Karpas-422 (cell line): Measurements from ENCODE around the gene PCCA. TPM values are rescaled to one million over a fixed set of nuclear protein-coding genes. Genes with fewer than 3 reads are reported as not detected.

ENCODE experiments used
- DNase-seq: peaks from one replicate; pipeline ENCODE4 v3.0.0-alpha.2; 2015
- H2AFZ ChIP-seq: fragments of 200-600 bp; sonication (generic); 2 replicates; pipeline ENCODE4 v1.6.1; 2014; ENCODE audit warnings: antibody characterized with exemption, low read length, mixed read lengths
- H3K27ac ChIP-seq: fragments of 200-600 bp; sonication (generic); 2 replicates; pipeline ENCODE4 v1.5.1; 2014; ENCODE audit warnings: mild to moderate bottlenecking, low read length, moderate library complexity
- H3K27me3 ChIP-seq: fragments of 200-600 bp; sonication (generic); 2 replicates; pipeline ENCODE4 v1.6.1; 2014; ENCODE audit warnings: low read length, mixed read lengths
- H3K36me3 ChIP-seq: fragments of 200-600 bp; sonication (generic); 2 replicates; pipeline ENCODE4 v1.6.1; 2014; ENCODE audit warnings: low read length, mixed read lengths; ENCODE audit not compliant: insufficient read depth
- H3K4me1 ChIP-seq: fragments of 200-600 bp; sonication (generic); 2 replicates; pipeline ENCODE4 v1.6.1; 2014; ENCODE audit warnings: mild to moderate bottlenecking, low read length, mixed read lengths
- H3K4me2 ChIP-seq: fragments of 200-600 bp; sonication (generic); 2 replicates; pipeline ENCODE4 v1.6.1; 2014; ENCODE audit warnings: low read length, low read depth, mild to moderate bottlenecking; ENCODE audit not compliant: poor library complexity, severe bottlenecking
- H3K4me3 ChIP-seq: fragments of 200-600 bp; sonication (generic); 2 replicates; pipeline ENCODE4 v1.5.1; 2014; ENCODE audit warnings: mild to moderate bottlenecking, antibody characterized with exemption, low read length, mixed read lengths
- H3K79me2 ChIP-seq: fragments of 200-600 bp; sonication (generic); 2 replicates; pipeline ENCODE4 v1.6.1; 2014; ENCODE audit warnings: mild to moderate bottlenecking, low read length, mixed read lengths
- H3K9ac ChIP-seq: fragments of 200-600 bp; sonication (generic); 2 replicates; pipeline ENCODE4 v1.6.0; 2014; ENCODE audit warnings: low read length
- H3K9me2 ChIP-seq: fragments of 200-600 bp; sonication (generic), shearing (Covaris generic); replicated peaks from 2 replicates; pipeline ENCODE4 v1.6.0; 2014; ENCODE audit warnings: mild to moderate bottlenecking, low read length, moderate library complexity; ENCODE audit not compliant: insufficient read depth
- H3K9me3 ChIP-seq: fragments of 300-700, 200-600 bp; sonication (generic); 2 replicates; pipeline ENCODE4 v1.6.1; 2014; ENCODE audit warnings: low read length, mixed read lengths
- H4K20me1 ChIP-seq: fragments of 200-600 bp; sonication (generic); 2 replicates; pipeline ENCODE4 v1.6.1; 2014; ENCODE audit warnings: mild to moderate bottlenecking, antibody characterized with exemption, low read length, low read depth; ENCODE audit not compliant: insufficient read depth
- total RNA-seq: library from RNA; depleted of rRNA; stranded (reverse); fragments of >200 nt; shearing (Covaris generic); gene quantifications from 2 replicates; pipeline ENCODE4 v1.2.3, GENCODE V29; 2014; ENCODE audit warnings: low replicate concordance

Gene PCCA
- total RNA-seq, 1 experiment from 2014 or later: 7.0 TPM

GRCh38 chr13:100560498-100561157 is 471.7 kb downstream of the PCCA start:
- no peak overlapping the region for H3K4me2 ChIP-seq
- no peak for DNase-seq
- no peaks in the 10 kb centered on the region for H3K27me3 ChIP-seq
- H2AFZ ChIP-seq: no peak overlapping the region
- H3K27ac ChIP-seq: no peak overlapping the region
- H3K9me3 ChIP-seq: no peaks in the 10 kb centered on the region
- H3K36me3 ChIP-seq: no peaks in the 10 kb centered on the region
- peaks cover 4% of the 10 kb centered on the region; the same call in 1 of the 2 replicates for H3K4me1 ChIP-seq
- no peak overlapping the region for H3K9ac ChIP-seq
- no peak overlapping the region for H3K4me3 ChIP-seq
- no peaks in the 10 kb centered on the region for H3K9me2 ChIP-seq
- H3K79me2 ChIP-seq: no peaks in the 10 kb centered on the region
- no peaks in the 10 kb centered on the region for H4K20me1 ChIP-seq

GRCh38 chr13:100561158-100561499 is 472.2 kb downstream of the PCCA start:
- no peak for DNase-seq
- no peaks in the 10 kb centered on the region for H3K9me2 ChIP-seq
- H3K27ac ChIP-seq: no peak overlapping the region
- no peak overlapping the region for H3K4me3 ChIP-seq
- peaks cover 4% of the 10 kb centered on the region; the same call in 1 of the 2 replicates for H3K4me1 ChIP-seq
- H3K9me3 ChIP-seq: no peaks in the 10 kb centered on the region
- no peaks in the 10 kb centered on the region for H3K27me3 ChIP-seq
- no peak overlapping the region for H3K9ac ChIP-seq
- no peak overlapping the region for H2AFZ ChIP-seq
- H3K36me3 ChIP-seq: no peaks in the 10 kb centered on the region
- no peaks in the 10 kb centered on the region for H3K79me2 ChIP-seq
- no peaks in the 10 kb centered on the region for H4K20me1 ChIP-seq
- no peak overlapping the region for H3K4me2 ChIP-seq

GRCh38 chr13:100561599-100562204 is 472.8 kb downstream of the PCCA start:
- no peaks in the 10 kb centered on the region for H3K36me3 ChIP-seq
- H3K4me1 ChIP-seq: peaks cover 4% of the 10 kb centered on the region; the same call in 1 of the 2 replicates
- H3K9me2 ChIP-seq: no peaks in the 10 kb centered on the region
- H3K79me2 ChIP-seq: no peaks in the 10 kb centered on the region
- H3K27me3 ChIP-seq: no peaks in the 10 kb centered on the region
- H3K9me3 ChIP-seq: no peaks in the 10 kb centered on the region
- no peak overlapping the region for H2AFZ ChIP-seq
- H3K4me3 ChIP-seq: no peak overlapping the region
- no peak overlapping the region for H3K9ac ChIP-seq
- no peak for DNase-seq
- no peak overlapping the region for H3K4me2 ChIP-seq
- H3K27ac ChIP-seq: no peak overlapping the region
- no peaks in the 10 kb centered on the region for H4K20me1 ChIP-seq

GRCh38 chr13:100563779-100564178 is 474.9 kb downstream of the PCCA start:
- Histone ChIP-seq H2AFZ (no peak overlapping the region), H3K9me2 (no peaks in the 10 kb centered on the region), H3K4me3 (no peak overlapping the region), H3K27ac (no peak overlapping the region), H3K36me3 (no peaks in the 10 kb centered on the region), H3K9me3 (no peaks in the 10 kb centered on the region), H3K9ac (no peak overlapping the region), H3K79me2 (no peaks in the 10 kb centered on the region), H3K4me2 (no peak overlapping the region), H4K20me1 (no peaks in the 10 kb centered on the region), H3K4me1 (no peaks in the 10 kb centered on the region), H3K27me3 (no peaks in the 10 kb centered on the region)
- no peak for DNase-seq

- Histone ChIP-seq H3K9me2 (no peaks in the 10 kb centered on the region), H3K27me3 (no peaks in the 10 kb centered on the region), H3K9me3 (no peaks in the 10 kb centered on the region), H3K79me2 (no peaks in the 10 kb centered on the region), H3K27ac (no peak overlapping the region), H2AFZ (no peak overlapping the region), H3K36me3 (no peaks in the 10 kb centered on the region), H3K4me1 (no peaks in the 10 kb centered on the region), H3K9ac (no peak overlapping the region), H3K4me2 (no peak overlapping the region), H4K20me1 (no peaks in the 10 kb centered on the region), H3K4me3 (no peak overlapping the region)
- no peak for DNase-seq
Observed at GRCh38 chr13:100564444-100565223, 475.7 kb downstream of the PCCA start.

GRCh38 chr13:100565286-100565685 is 476.4 kb downstream of the PCCA start:
- no peak overlapping the region for H3K4me2 ChIP-seq
- DNase-seq: no peak
- H3K9me2 ChIP-seq: no peaks in the 10 kb centered on the region
- no peak overlapping the region for H3K27ac ChIP-seq
- no peaks in the 10 kb centered on the region for H3K27me3 ChIP-seq
- no peaks in the 10 kb centered on the region for H3K79me2 ChIP-seq
- H4K20me1 ChIP-seq: no peaks in the 10 kb centered on the region
- H3K9ac ChIP-seq: no peak overlapping the region
- H2AFZ ChIP-seq: no peak overlapping the region
- H3K4me1 ChIP-seq: no peaks in the 10 kb centered on the region
- H3K9me3 ChIP-seq: no peaks in the 10 kb centered on the region
- no peaks in the 10 kb centered on the region for H3K36me3 ChIP-seq
- no peak overlapping the region for H3K4me3 ChIP-seq

GRCh38 chr13:100566543-100566942 is 477.6 kb downstream of the PCCA start:
- Histone ChIP-seq H3K27me3 (no peaks in the 10 kb centered on the region), H3K79me2 (no peaks in the 10 kb centered on the region), H3K4me1 (no peaks in the 10 kb centered on the region), H3K9ac (no peak overlapping the region), H3K36me3 (no peaks in the 10 kb centered on the region), H3K9me2 (no peaks in the 10 kb centered on the region), H3K4me2 (no peak overlapping the region), H3K4me3 (no peak overlapping the region), H2AFZ (no peak overlapping the region), H4K20me1 (peaks cover 3% of the 10 kb centered on the region; the same call in 1 of the 2 replicates), H3K27ac (no peak overlapping the region), H3K9me3 (no peaks in the 10 kb centered on the region)
- DNase-seq: no peak

- H3K27ac ChIP-seq: no peak overlapping the region
Observed at GRCh38 chr13:100573121-100573520, 484.2 kb downstream of the PCCA start.

More at GRCh38 chr13:100573121-100573520, 484.2 kb downstream of the PCCA start:
- H3K27me3 ChIP-seq: no peaks in the 10 kb centered on the region
- no peak overlapping the region for H2AFZ ChIP-seq
- peaks cover 3% of the 10 kb centered on the region; the same call in 1 of the 2 replicates for H4K20me1 ChIP-seq
- H3K9me3 ChIP-seq: no peaks in the 10 kb centered on the region
- no peaks in the 10 kb centered on the region for H3K9me2 ChIP-seq
- H3K4me1 ChIP-seq: no peaks in the 10 kb centered on the region
- no peak overlapping the region for H3K9ac ChIP-seq
- H3K79me2 ChIP-seq: no peaks in the 10 kb centered on the region
- no peak overlapping the region for H3K4me2 ChIP-seq
- no peaks in the 10 kb centered on the region for H3K36me3 ChIP-seq
- H3K4me3 ChIP-seq: no peak overlapping the region
- peak; percentile 90 for DNase-seq
